Stimulated activated CD4-positive, alpha-beta T cell treated with anti-CD3 and anti-CD28 coated beads, Interleukin-2, amount 100 ng/mL, for 48 hours (primary cell): ENCODE data around the gene MOG.

Source experiments
- DNase-seq, 2 donors: peaks; one replicate each; pipeline ENCODE4 v3.0.0-alpha.2; 2020

MOG gene

GRCh38 chr6:29656798-29657197 lies at the start of gene MOG:
MOG (plus strand) TSS chr6:29657092; CDS start chr6:29657210, 118 bp downstream.
- DNase-seq = no peak

DNA sequence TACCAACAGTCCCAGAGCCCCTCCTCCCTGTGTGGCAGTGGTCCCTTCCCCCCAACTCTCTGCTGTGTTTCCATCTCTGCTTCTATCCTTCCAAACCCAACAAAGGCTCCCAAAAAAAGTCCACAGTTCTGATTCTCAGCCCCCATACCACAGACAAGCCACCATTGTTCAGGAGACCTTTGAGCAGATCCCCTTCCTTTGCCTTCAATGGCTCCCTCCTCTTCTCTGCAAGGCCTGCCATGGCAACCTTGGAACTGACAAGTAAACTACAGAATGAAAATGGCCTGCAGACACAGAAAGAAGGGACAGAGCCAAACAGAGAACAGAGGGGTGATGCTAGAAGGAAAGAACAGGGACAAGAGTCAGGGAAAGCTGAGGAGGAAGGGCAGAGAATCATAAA lies 48.8 kb upstream of the MOG start:
- no peak for DNase-seq

DNA sequence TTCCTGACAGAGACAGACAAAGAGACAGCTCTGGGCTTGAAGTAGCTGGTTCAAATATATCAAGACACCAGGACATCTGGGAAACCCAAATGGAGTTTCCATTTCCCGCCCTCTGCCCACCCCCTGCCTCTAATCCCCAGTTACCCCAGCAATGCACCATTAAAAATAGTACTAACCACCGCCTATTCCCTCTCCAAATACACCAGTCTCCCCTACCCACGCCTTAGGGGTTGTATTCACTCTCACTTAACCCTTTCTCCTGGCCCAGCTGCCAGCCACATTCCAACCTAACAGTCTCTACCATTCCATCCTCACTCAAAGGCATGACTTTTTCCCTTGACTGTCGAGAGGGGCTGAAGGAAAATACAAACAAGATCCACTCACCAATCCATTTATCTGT lies 46.4 kb upstream of the MOG start:
- no peak for DNase-seq

DNA sequence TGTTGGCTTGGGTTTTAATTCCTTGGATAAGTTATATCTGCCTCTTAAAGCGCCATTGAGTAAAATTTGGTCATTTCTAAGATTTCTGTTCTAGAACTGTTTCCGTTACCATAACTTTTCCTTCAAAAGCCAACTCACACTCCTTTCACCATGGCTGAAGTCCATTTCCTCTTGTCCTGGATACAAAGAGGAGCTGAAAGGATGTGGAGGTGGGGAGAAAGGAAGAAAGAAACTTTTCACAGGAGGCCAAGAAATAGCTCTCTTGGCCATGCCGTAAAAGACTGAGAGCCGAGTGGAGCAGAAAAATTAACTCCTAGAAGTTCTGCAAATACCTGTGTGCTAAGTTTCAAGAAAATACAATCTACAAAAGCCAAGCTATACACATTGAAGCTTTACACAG lies 45.5 kb upstream of the MOG start:
- no peak for DNase-seq

DNA sequence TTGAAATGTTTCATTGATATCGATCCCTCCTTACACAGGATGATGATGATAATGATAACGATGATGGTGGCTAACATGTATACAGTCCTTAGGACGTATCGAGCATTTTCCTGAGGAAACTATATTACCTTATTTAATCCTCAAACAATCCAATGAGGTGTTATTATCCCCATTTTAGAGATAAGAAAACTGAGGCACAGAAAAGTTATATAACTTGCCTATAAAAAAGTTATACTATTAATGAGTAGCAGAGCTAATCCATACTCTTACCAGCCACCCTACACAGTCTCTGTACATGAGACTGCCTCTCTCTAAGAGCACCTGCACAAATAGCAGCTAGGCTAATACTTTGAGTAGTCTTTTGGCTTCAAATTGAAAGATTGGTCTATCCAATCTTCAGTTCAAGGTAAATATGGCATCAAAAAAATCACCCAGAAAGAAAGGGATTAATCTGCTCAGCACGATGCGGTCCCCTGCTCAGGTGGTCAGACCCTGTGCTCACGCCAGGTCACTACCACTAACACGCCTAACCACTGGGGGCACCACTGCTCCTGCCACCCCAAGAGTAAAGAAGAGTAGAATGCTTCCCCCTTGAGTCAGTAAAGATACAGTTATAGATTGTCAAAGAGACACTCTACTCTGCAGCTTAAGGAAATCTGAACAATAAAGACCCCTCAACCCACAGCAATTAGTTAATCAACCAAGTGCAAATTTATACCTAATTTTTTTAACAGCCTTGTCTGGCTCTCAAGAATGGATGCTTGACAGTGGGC lies 38.9 kb upstream of the MOG start:
- DNase-seq = no peak

GRCh38 chr6:29619578-29620160 lies 37.2 kb upstream of the MOG start:
- DNase-seq = no peak

DNA sequence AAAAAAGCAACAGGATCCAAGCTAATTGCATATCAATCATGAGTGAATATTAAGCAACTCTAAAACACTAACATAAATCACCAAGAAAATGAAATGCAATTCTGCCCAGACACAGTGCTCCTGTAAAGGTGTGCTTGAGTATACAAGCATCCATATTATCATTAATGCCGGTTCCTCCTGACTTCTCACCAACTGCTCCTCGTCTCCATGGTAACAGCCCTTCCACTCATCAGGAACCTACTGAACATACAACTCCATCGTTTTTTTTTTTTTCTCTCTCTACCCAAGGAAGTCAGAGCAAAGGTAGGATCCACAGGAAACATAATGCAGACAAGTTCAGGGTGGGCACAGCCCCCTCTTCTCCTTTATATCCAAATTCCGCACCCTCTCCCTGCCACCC lies 36.3 kb upstream of the MOG start:
- DNase-seq = no peak

GRCh38 chr6:29624520-29624961 lies 32.4 kb upstream of the MOG start:
- DNase-seq = no peak

GRCh38 chr6:29625337-29625930 lies 31.5 kb upstream of the MOG start:
- no peak for DNase-seq

DNA sequence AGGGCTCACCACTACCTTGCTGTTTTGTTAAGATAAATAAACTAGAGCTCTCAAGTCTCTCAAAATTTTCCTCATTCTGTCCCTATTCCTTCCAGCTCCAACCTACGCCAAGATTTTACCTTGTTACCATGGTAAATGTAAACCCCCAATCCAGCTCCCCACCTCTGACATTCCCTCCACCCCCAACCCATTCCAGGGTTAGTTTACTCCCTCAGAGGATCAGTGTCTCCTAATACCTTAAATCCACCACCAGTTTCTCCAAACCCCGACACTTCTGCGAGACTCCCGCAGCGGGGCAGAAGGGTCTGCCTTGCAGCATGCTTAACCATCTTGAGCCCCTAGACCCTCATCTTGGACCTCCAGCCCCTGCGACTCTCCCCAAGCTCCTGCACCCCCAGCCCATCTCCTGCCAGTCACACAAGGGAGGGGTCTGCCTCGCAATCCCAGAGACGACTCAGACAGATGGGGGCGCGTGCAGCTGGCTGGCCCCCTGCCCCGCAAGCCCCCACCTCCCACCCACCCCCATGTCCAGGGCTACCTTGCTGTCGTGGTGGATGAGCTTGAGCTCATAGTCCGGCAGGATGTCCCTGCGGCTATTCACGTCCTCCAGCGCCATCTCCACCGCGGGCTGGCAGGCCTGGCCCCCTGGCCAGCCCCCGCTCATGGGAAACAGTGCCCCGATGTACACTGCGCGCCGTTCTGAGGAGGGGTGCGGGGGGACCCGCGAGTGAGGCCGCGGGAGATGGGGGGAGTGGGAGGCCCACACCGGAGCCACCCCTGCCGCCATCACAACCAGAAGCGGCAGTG lies 29.7 kb upstream of the MOG start:
- DNase-seq = no peak

DNA sequence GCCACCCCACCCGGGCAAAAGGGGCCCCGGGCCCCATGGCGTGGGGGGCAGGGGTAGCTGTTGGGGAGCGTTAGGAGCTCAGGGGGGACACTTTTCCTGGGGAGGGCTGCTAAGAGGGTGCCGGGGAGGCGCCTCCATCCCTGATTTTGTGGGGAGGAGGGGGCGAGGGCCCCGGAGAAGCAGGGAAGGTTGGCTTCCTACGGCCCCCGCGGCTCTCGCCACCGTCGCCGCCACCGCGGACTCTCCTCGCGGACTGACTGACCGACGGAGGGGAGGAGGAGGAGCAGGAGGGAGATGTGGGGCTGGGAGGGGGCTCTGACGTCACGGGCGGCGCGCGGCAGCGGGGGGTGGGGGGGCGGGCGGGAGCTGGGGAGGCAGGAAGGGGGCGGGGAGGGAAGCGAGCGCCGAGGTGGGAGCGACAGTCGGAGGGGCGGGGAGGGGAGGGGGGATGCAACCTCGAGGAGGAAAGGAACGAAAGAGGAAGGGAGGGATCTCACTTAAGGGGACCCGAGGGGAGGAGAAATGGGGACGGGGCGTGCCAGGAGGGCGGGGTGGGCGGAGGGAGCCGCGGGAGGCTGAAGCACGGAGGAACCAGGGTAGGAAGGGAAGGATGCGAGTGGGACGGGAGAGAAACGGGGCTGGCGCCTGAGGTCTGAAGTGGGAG lies 29.0 kb upstream of the MOG start:
- peak; percentile 23 to 37 for DNase-seq

GRCh38 chr6:29628419-29629281 lies 28.2 kb upstream of the MOG start:
- DNase-seq = peak; percentile 55 to 63

DNA sequence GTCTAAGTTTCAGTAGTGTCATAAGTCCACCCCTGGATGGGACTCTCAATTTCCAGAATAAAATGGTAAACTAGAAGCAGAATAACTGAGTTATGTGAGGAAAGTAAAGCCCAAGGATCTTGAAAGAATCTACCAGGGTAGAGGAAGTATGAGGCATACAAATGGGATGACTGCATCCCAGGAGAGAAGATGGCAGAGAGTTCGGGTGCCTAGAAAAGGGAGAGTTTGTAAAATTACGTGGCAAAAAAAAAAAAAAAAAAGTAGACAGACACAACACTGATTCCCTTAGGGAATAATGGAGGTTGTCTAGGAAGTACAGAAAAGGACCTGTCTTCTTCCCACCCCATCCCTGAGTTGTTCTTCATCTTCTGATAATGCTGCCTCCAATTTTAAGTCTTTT lies 27.3 kb upstream of the MOG start:
- no peak for DNase-seq

- no peak for DNase-seq
Observed at GRCh38 chr6:29630315-29630714, 26.6 kb upstream of the MOG start.

DNA sequence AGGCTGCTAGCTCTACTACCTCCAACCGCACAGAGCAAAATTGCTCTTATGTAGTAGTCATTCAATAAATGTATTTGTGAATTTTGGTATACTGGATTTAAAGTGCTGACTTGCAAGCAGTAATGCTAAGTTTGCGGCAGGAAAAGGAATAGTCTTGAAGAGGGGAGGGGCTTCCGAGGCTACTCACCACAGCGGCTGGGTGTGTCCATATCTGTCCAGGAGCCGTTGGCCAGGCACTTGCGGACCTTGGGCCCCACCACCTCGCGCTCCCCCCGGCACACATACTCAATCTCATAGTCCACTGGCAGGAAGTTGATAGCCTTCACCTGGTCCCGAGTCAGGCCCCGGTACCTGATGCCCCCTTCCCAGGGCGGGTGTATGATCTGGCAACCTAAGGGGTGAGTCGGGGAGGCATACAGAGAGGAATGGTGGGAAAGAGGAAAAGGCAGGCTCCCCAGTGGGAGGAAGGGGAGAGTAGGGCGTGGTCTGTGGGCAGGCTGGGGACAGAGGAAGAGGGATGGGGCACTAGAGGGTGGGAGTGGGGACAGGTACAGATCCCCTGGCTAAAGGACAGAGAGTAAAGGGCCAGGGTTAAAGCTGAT lies 25.6 kb upstream of the MOG start:
- no peak for DNase-seq

- peak in 1 of 2 donors; percentile 34 for DNase-seq
Observed at GRCh38 chr6:29631860-29632731, 24.8 kb upstream of the MOG start.

GRCh38 chr6:29632789-29633533 lies 23.9 kb upstream of the MOG start, which contains the start of gene GABBR1:
GABBR1 (minus strand) TSS chr6:29633183; CDS start chr6:29632385, 798 bp downstream.
- peak; percentile 45 to 65 for DNase-seq

DNA sequence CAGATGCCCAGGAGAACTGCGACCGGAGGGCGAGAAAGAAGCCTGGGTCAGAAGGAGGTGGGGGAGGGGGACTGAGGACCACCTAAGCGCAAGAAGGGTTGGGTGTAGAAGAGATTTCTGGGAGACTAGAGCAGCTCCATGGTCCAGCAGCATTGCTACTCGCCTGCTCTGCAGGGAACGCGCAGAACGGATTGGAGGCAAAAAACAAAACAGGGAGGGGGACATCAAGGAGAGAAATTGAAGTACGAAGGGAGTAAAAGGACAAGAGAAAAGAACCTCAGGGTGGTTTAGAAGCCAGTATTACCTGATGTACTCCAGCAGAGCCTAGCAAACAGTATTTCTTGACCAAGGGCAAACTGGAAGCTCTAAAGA lies 23.4 kb upstream of the MOG start:
- DNase-seq = no peak

- no peak for DNase-seq
Observed at GRCh38 chr6:29637247-29637646, 19.6 kb upstream of the MOG start.
